ENCODE measurements around the gene AKAP13. TPM values are rescaled to one million over a fixed set of nuclear protein-coding genes. Genes with fewer than 3 reads are reported as not detected.

Gene AKAP13
- total and polyA plus RNA-seq, 2 of the 13 experiments (the other 11 are each of a cell fraction or from before 2014, with no cell fraction given), result 6.7 to 27.1 TPM

DNA sequence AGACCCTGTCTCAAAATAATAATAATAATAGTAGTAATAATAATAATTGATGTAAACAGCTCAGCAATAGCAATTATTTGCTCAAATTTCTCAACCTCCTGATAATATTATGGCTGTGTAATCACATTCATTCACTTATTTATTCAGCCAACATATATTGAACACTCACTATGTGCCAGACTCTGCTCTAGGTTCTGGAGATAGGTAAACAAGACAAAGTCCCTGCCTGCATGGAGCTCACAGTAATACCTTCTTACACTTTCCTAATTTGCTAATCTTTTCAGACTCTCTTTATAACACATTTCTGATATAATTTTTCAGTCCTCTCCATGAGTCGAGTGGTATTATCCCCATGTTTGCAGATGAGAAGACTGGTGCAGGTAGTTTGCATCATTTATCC, 276.7 kb downstream of the AKAP13 start:
- ATAC-seq (no peak), FAIRE-seq (no peak), DNase-seq (ENCODE audit: low spot score) (no peak)
- no TSS peak for BruUV-seq (replicated peaks)
- no peak overlapping the region for H3K27ac ChIP-seq (ENCODE audit: extremely low read length, insufficient read depth, low read length)
- H3K4me3 ChIP-seq (replicated peaks in 1 of 3; ENCODE audit: insufficient read depth in 1 of 3, low read depth in 2 of 3, low read length in 3 of 3), result no peak overlapping the region
- no peaks in the 10 kb centered on the region for H3K27me3 ChIP-seq (ENCODE audit: control insufficient read depth in 1 of 2, insufficient read depth in 2 of 2, low read length in 2 of 2)
- peaks cover 4 to 26% of the 10 kb centered on the region in 2 experiments; a peak in 4 of 5 replicates for H3K36me3 ChIP-seq (replicated peaks in 1 of 2; ENCODE audit: control insufficient read depth in 1 of 2, insufficient read depth in 2 of 2, low read length in 2 of 2)
- no peaks in the 10 kb centered on the region for H3K79me2 ChIP-seq (ENCODE audit: insufficient read depth, low read length)
- H3K4me1 ChIP-seq (ENCODE audit: insufficient read depth, low read length), result 0 out of 2 replicates have a peak, but pooled peaks cover 6% of the 10 kb centered on the region
- WGBS (ENCODE audit: low lambda C conversion rate), result 0% methylated on average over 1 of the region's 1 CpG
- no peaks in the 10 kb centered on the region for H3K9me3 ChIP-seq (ENCODE audit: low read length)
- H3K9ac ChIP-seq (ENCODE audit: insufficient read depth, low read depth, low read length), result no peak overlapping the region
- H2AFZ ChIP-seq (ENCODE audit: low read length), result no peak overlapping the region
- TF ChIP-seq ATF7 (IDR thresholded peaks at IDR 0.05) (no peak), ATF7 (CRISPR knock-in tag; IDR thresholded peaks at IDR 0.05) (no peak), AHR (CRISPR knock-in tag; IDR thresholded peaks at IDR 0.05) (no peak), U2AF2 (IDR thresholded peaks at IDR 0.05; ENCODE audit: low read depth, low read length) (no peak), MXI1 (IDR thresholded peaks at IDR 0.05; ENCODE audit: borderline replicate concordance, low read depth, low read length) (no peak), MED1 (CRISPR knock-in tag; IDR thresholded peaks at IDR 0.05) (no peak)
- TF ChIP-seq, protein P1, sequence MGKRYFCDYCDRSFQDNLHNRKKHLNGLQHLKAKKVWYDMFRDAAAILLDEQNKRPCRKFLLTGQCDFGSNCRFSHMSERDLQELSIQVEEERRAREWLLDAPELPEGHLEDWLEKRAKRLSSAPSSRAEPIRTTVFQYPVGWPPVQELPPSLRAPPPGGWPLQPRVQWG (CRISPR knock-in tag; IDR thresholded peaks at IDR 0.05; ENCODE audit: borderline replicate concordance, low read depth), result no peak
- ChIA-PET CTCF (ENCODE audit: low intra/inter-chr PET ratio, low total read pairs) (no interaction called here), POLR2A (no interaction called here)
- in situ Hi-C loops (cut with HindIII; ENCODE audit: extremely low pct_ligation_motif_present, low pct_unique_long_range_greater_than_20kb) (no loop called here), intact Hi-C loops (cut with micrococcal nuclease; ENCODE audit: unreplicated experiment) (no loop called here)
- no peak overlapping the region for H3K4me2 ChIP-seq (ENCODE audit: low read depth, low read length)
- no peaks in the 10 kb centered on the region for H4K20me1 ChIP-seq (ENCODE audit: insufficient read depth, low read length)

DNA sequence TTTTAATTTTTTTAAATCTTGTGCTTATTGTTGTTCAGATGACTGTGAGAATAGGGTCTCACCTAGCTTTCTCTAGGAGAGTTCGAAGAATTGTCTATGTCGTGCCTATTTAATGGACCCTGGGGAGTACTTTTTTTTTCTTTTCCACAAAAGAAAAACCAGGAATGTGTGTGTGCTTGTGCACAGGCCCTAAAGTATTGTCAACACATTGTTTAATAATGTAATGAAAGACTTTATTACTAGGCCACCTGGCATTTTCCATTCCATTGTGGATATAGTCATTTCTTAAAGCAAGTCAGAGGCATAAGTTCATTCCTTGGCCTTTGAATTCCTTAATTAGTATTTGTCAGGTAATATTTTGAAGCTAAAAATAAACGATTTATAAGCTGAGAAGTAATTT, 278.4 kb downstream of the AKAP13 start:
- BruUV-seq (replicated peaks), result no TSS peak
- POLR2A ChIA-PET, result no interaction called here
- Histone ChIP-seq H3K27ac (ENCODE audit: extremely low read length, insufficient read depth, low read length) (no peak overlapping the region), H3K79me2 (ENCODE audit: insufficient read depth, low read length) (no peaks in the 10 kb centered on the region), H2AFZ (ENCODE audit: low read length) (no peak overlapping the region), H3K4me2 (ENCODE audit: low read depth, low read length) (no peak overlapping the region), H3K4me1 (ENCODE audit: insufficient read depth, low read length) (0 out of 2 replicates have a peak, but pooled peaks cover 6% of the 10 kb centered on the region), H3K9ac (ENCODE audit: insufficient read depth, low read depth, low read length) (no peak overlapping the region), H3K4me3 (replicated peaks in 1 of 3; ENCODE audit: insufficient read depth in 1 of 3, low read depth in 2 of 3, low read length in 3 of 3) (no peak overlapping the region), H3K27me3 (ENCODE audit: control insufficient read depth in 1 of 2, insufficient read depth in 2 of 2, low read length in 2 of 2) (no peaks in the 10 kb centered on the region), H4K20me1 (ENCODE audit: insufficient read depth, low read length) (no peaks in the 10 kb centered on the region), H3K9me3 (ENCODE audit: low read length) (no peaks in the 10 kb centered on the region), H3K36me3 (replicated peaks in 1 of 2; ENCODE audit: control insufficient read depth in 1 of 2, insufficient read depth in 2 of 2, low read length in 2 of 2) (peaks cover 4 to 31% of the 10 kb centered on the region in 2 experiments; a peak in 4 of 5 replicates)
- intact Hi-C loops (cut with micrococcal nuclease; ENCODE audit: unreplicated experiment) (no loop called here), in situ Hi-C loops (cut with HindIII; ENCODE audit: extremely low pct_ligation_motif_present, low pct_unique_long_range_greater_than_20kb) (no loop called here)
- CTCF ChIA-PET (ENCODE audit: low intra/inter-chr PET ratio, low total read pairs), result no interaction called here
- DNase-seq (ENCODE audit: low spot score) (no peak), FAIRE-seq (no peak), ATAC-seq (no peak)
- WGBS (ENCODE audit: low lambda C conversion rate), result 90% methylated on average over 3 of the region's 3 CpGs
- TF ChIP-seq ZNF207 (IDR thresholded peaks at IDR 0.05; ENCODE audit: borderline replicate concordance) (no peak), ZSCAN25 (CRISPR knock-in tag; IDR thresholded peaks at IDR 0.05) (no peak), FOXP1 (IDR thresholded peaks at IDR 0.05) (no peak), FOXP1 (CRISPR knock-in tag; IDR thresholded peaks at IDR 0.05) (no peak), ZNF670 (CRISPR knock-in tag; IDR thresholded peaks at IDR 0.05; ENCODE audit: borderline replicate concordance) (no peak), SRSF4 (IDR thresholded peaks at IDR 0.05; ENCODE audit: low read depth, low read length, poor library complexity, severe bottlenecking) (no peak)
- TF ChIP-seq, protein P2, sequence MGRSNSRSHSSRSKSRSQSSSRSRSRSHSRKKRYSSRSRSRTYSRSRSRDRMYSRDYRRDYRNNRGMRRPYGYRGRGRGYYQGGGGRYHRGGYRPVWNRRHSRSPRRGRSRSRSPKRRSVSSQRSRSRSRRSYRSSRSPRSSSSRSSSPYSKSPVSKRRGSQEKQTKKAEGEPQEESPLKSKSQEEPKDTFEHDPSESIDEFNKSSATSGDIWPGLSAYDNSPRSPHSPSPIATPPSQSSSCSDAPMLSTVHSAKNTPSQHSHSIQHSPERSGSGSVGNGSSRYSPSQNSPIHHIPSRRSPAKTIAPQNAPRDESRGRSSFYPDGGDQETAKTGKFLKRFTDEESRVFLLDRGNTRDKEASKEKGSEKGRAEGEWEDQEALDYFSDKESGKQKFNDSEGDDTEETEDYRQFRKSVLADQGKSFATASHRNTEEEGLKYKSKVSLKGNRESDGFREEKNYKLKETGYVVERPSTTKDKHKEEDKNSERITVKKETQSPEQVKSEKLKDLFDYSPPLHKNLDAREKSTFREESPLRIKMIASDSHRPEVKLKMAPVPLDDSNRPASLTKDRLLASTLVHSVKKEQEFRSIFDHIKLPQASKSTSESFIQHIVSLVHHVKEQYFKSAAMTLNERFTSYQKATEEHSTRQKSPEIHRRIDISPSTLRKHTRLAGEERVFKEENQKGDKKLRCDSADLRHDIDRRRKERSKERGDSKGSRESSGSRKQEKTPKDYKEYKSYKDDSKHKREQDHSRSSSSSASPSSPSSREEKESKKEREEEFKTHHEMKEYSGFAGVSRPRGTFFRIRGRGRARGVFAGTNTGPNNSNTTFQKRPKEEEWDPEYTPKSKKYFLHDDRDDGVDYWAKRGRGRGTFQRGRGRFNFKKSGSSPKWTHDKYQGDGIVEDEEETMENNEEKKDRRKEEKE (IDR thresholded peaks at IDR 0.05), result no peak
